ENCODE data around the gene ASB13. TPM values are rescaled to one million over a fixed set of nuclear protein-coding genes. Genes with fewer than 3 reads are reported as not detected.

The ASB13 gene
- total and polyA plus RNA-seq, 8 donors: 8.7 to 22.2 (median 11.8) TPM

DNA sequence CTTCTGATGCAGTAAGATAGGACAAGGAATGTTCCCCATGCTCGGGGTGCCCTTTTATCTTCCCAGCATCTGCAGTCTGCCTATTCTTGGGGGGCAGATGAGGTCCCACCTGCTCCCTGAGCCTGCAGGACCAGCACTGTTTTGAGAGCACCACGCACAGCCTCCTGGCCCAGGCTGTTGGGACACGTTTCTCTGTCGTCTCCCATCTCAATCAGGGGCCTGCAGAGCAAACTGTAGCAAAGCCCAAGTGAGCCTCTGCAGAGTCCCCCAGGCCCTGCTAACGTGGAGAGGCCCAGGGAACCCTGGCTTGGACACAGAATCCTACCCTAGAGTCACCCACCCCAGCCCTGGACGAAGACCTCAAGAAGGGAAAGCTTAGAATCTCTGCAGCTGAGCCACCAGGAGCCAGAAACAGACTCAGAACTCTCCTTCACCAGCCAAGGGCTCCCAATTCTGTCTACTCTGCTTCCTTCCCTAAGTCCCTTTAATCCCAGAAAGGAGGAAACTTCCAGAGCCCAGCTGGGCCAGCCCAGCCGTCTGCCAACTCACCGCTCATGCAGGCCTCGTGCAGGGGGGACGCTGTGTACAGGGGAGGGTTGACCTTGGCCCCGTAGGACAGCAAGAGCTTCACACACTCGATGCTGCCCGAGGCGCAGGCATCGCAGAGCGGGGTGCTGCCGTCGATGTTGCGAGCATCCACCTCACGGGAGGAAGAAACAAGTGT lies 15.6 kb downstream of the ASB13 start:
- Histone ChIP-seq H3K27ac (no peak overlapping the region), H3K4me1 (peaks cover 0 to under 1% (median 0%) of the 10 kb centered on the region in 3 donors), H3K36me3 (no peaks in the 10 kb centered on the region), H3K9me3 (no peaks in the 10 kb centered on the region), H3K4me3 (no peak overlapping the region), H3K27me3 (no peaks in the 10 kb centered on the region)
- intact Hi-C loops (cut with DNase I): no loop called here
- 88 to 89% methylated on average over 20 of the region's 20 CpGs for WGBS, 2 donors
- no peak for TF ChIP-seq CTCF (IDR thresholded peaks at IDR 0.05)
- ATAC-seq: no peak
- FAIRE-seq: no peak
- no peak for DNase-seq

- WGBS, 2 donors: 96 to 98% methylated on average over 11 of the region's 11 CpGs
- no peak for TF ChIP-seq CTCF (IDR thresholded peaks at IDR 0.05)
- ATAC-seq (no peak), FAIRE-seq (no peak), DNase-seq (no peak)
- Histone ChIP-seq H3K27me3 (no peaks in the 10 kb centered on the region), H3K4me1 (peaks cover 0 to 10% (median 7%) of the 10 kb centered on the region in 3 donors), H3K9me3 (no peaks in the 10 kb centered on the region), H3K4me3 (no peak overlapping the region), H3K27ac (no peak overlapping the region), H3K36me3 (no peaks in the 10 kb centered on the region)
- intact Hi-C loops (cut with DNase I): no loop called here
These were observed 16.6 kb downstream of the ASB13 start for GRCh38 chr10:5649746-5650145.

GRCh38 chr10:5648494-5649457 lies 17.6 kb downstream of the ASB13 start:
- no peaks in the 10 kb centered on the region for H3K27me3 ChIP-seq
- peaks cover 0 to 5% (median 0%) of the 10 kb centered on the region in 3 donors for H3K36me3 ChIP-seq
- no peaks in the 10 kb centered on the region for H3K9me3 ChIP-seq
- H3K4me1 ChIP-seq: peaks cover 0 to 10% (median 7%) of the 10 kb centered on the region in 3 donors
- H3K27ac ChIP-seq: no peak overlapping the region
- DNase-seq (no peak), FAIRE-seq (no peak), ATAC-seq (no peak)
- intact Hi-C loops (cut with DNase I): no loop called here
- no peak for TF ChIP-seq CTCF (IDR thresholded peaks at IDR 0.05)
- WGBS, 2 donors: 86 to 90% methylated on average over 50 of the region's 50 CpGs
- H3K4me3 ChIP-seq: no peak overlapping the region

GRCh38 chr10:5647507-5648240 lies 18.7 kb downstream of the ASB13 start:
- intact Hi-C loops (cut with DNase I): no loop called here
- WGBS, 2 donors: 78 to 86% methylated on average over 11 of the region's 11 CpGs
- H3K27me3 ChIP-seq: no peaks in the 10 kb centered on the region
- DNase-seq (no peak), FAIRE-seq (no peak), ATAC-seq (no peak)
- H3K4me1 ChIP-seq: peaks cover 0 to 10% (median 7%) of the 10 kb centered on the region in 3 donors
- TF ChIP-seq CTCF (IDR thresholded peaks at IDR 0.05): no peak
- peaks cover 0 to 6% (median 0%) of the 10 kb centered on the region in 3 donors for H3K36me3 ChIP-seq
- H3K4me3 ChIP-seq: no peak overlapping the region
- H3K27ac ChIP-seq: no peak overlapping the region
- no peaks in the 10 kb centered on the region for H3K9me3 ChIP-seq

Data from pancreas (tissue), 10 donors.